Neuronal stem cell (in vitro differentiated cells): Measurements from ENCODE around the gene SH3D19.
"Not testable (repeated sequence)": the region's sequence is repeated elsewhere in the genome, so short reads cannot be mapped to it uniquely, and the experiment has no call there.

Source experiments
- DNase-seq: peaks from one replicate; pipeline ENCODE4 v3.0.0-alpha.2; 2013; ENCODE audit warnings: low spot score
- H2AFZ ChIP-seq: one replicate; pipeline ENCODE4 v1.6.1; 2013; ENCODE audit warnings: mild to moderate bottlenecking, low read length, inconsistent platforms
- H2AK5ac ChIP-seq: 2 replicates; pipeline ENCODE4 v1.6.1; 2013; ENCODE audit warnings: low read depth, mild to moderate bottlenecking, inconsistent platforms, low read length, moderate library complexity, mixed read lengths
- H2BK120ac ChIP-seq: 2 replicates; pipeline ENCODE4 v1.6.1; 2013; ENCODE audit warnings: low read depth, mild to moderate bottlenecking, inconsistent platforms, low read length, moderate library complexity, mixed read lengths
- H2BK12ac ChIP-seq: one replicate; pipeline ENCODE4 v1.6.1; 2013; ENCODE audit warnings: low read length, inconsistent platforms
- H2BK15ac ChIP-seq: 2 replicates; pipeline ENCODE4 v1.6.1; 2013; ENCODE audit warnings: mild to moderate bottlenecking, low read length, inconsistent platforms, mixed read lengths
- H2BK5ac ChIP-seq: one replicate; pipeline ENCODE4 v1.6.1; 2013; ENCODE audit warnings: inconsistent platforms, mild to moderate bottlenecking, low read length, moderate library complexity
- H3K14ac ChIP-seq: one replicate; pipeline ENCODE4 v1.6.1; 2013; ENCODE audit warnings: low read length, inconsistent platforms
- H3K18ac ChIP-seq: 2 replicates; pipeline ENCODE4 v1.6.1; 2013; ENCODE audit warnings: low read length, inconsistent platforms
- H3K23ac ChIP-seq: 2 replicates; pipeline ENCODE4 v1.6.1; 2013; ENCODE audit warnings: low read depth, mild to moderate bottlenecking, mixed read lengths, low read length, inconsistent platforms; ENCODE audit not compliant: poor library complexity
- H3K27ac ChIP-seq: replicated peaks from 3 replicates; pipeline ENCODE4 v1.5.1; 2013; ENCODE audit warnings: low read length, inconsistent platforms
- H3K27me3 ChIP-seq, 3 experiments: 2 replicates each; pipeline ENCODE4 v1.6.1; 2013; ENCODE audit warnings: low read length in 3 of 3, mild to moderate bottlenecking in 2 of 3, inconsistent platforms in 1 of 3, low read depth in 1 of 3, mixed read lengths in 1 of 3, moderate library complexity in 1 of 3; ENCODE audit not compliant: control insufficient read depth in 3 of 3, insufficient read depth in 3 of 3
- H3K36me3 ChIP-seq, 2 donors: replicated peaks in 1 of 2; 2 replicates each; pipeline ENCODE4 v1.6.1; 2013; ENCODE audit warnings: low read length in 2 of 2; ENCODE audit not compliant: control insufficient read depth in 2 of 2, insufficient read depth in 2 of 2
- H3K4ac ChIP-seq: 2 replicates; pipeline ENCODE4 v1.6.1; 2013; ENCODE audit warnings: inconsistent platforms, mild to moderate bottlenecking, low read length, moderate library complexity
- H3K4me1 ChIP-seq, 2 donors: 1 replicate in 1 of 2; 2 replicates in 1 of 2; pipeline ENCODE4 v1.6.1; 2013; ENCODE audit warnings: low read length in 2 of 2, low read depth in 1 of 2; ENCODE audit not compliant: control insufficient read depth in 2 of 2, insufficient read depth in 1 of 2
- H3K4me2 ChIP-seq: one replicate; pipeline ENCODE4 v1.6.1; 2013; ENCODE audit warnings: mild to moderate bottlenecking, low read length, inconsistent platforms; ENCODE audit not compliant: insufficient read depth, poor library complexity, severe bottlenecking
- H3K4me3 ChIP-seq, 2 donors: 2 replicates each; pipeline ENCODE4 v1.5.1; 2013; ENCODE audit warnings: low read length in 2 of 2, mild to moderate bottlenecking in 2 of 2, inconsistent platforms in 1 of 2, moderate library complexity in 1 of 2
- H3K79me1 ChIP-seq: one replicate; pipeline ENCODE4 v1.6.1; 2013; ENCODE audit warnings: low read depth, mild to moderate bottlenecking, inconsistent platforms, low read length, moderate library complexity
- H3K9ac ChIP-seq: one replicate; pipeline ENCODE4 v1.6.1; 2013; ENCODE audit warnings: mild to moderate bottlenecking, low read depth, low read length, inconsistent platforms; ENCODE audit not compliant: poor library complexity
- H3K9me3 ChIP-seq, 2 donors: replicated peaks in 1 of 2; 2 replicates each; pipeline versions ENCODE3 to v1.6.1; 2013; ENCODE audit warnings: low read length in 2 of 2, mild to moderate bottlenecking in 2 of 2, inconsistent platforms in 1 of 2, low read depth in 1 of 2, mixed read lengths in 1 of 2, moderate library complexity in 1 of 2; ENCODE audit not compliant: control insufficient read depth in 2 of 2, insufficient read depth in 1 of 2
- H4K8ac ChIP-seq: one replicate; pipeline ENCODE4 v1.6.1; 2013; ENCODE audit warnings: low read depth, mild to moderate bottlenecking, inconsistent platforms, low read length, moderate library complexity
- H4K91ac ChIP-seq: one replicate; pipeline ENCODE4 v1.6.1; 2013; ENCODE audit warnings: low read length, low read depth, mild to moderate bottlenecking, inconsistent platforms; ENCODE audit not compliant: poor library complexity
- WGBS, 2 donors: extraction: QIAGEN DNeasy Blood & Tissue Kit; methylation state at CpG; one replicate each; pipeline ENCODE4 v1.1.7; 2013; ENCODE audit warnings: missing lambda C conversion rate in 2 of 2, mixed read lengths in 1 of 2; ENCODE audit not compliant: insufficient read length in 2 of 2, insufficient replicate concordance in 1 of 2; ENCODE audit errors: extremely low coverage in 2 of 2; 5-methylcytosine and 5-hydroxymethylcytosine counted together

Gene SH3D19

DNA sequence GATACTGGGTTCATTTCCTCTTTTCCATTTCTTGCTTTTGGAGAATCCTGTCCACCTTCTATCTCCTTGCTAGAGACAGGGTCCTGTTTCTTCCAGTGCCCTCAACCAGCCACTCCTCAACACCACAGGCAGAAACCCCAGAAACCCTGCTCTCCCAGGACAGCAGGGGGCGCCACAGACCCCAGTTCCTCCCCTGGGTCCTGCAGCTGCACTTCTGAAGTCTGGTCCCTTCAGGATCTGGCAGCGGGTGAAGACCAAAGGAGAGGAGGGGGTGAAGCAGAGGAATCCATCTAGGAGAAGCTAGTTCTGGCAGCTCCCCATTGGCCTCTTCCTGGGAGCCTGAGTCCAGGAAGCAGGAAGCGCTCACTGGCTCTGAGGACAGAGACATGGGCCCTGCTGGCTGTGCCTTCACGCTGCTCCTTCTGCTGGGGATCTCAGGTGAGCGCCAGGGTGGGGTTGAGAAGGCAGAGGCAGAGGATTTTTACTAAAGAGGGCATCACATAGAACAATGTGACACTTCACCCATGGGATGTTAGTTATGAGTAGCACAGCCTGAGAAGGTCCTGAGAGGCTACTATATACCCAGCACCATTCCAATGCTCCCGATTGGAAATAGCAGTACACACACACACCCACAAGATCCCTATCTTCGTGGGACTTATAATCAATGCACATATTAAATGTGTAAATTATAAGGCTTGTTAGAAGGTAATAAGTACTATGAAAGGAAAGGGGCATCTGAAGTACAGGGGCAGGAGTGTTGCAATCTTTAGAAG, 48.4 kb downstream of the SH3D19 start, which contains the start of gene PRSS48:
PRSS48 (plus strand) TSS at position 375 of the 776 bp plus-strand sequence; CDS start at position 387, 12 bp downstream.
- H2AK5ac ChIP-seq: no peak within 1 kb of the TSS
- no peaks in the 10 kb centered on the region for H3K9me3 ChIP-seq
- no peak within 1 kb of the TSS for H2BK15ac ChIP-seq
- no peak within 1 kb of the TSS for H2BK5ac ChIP-seq
- H2AFZ ChIP-seq: no peak within 1 kb of the TSS
- H3K18ac ChIP-seq: no peak within 1 kb of the TSS
- peaks cover 0 to 3% of the 10 kb centered on the region in 2 donors for H3K4me1 ChIP-seq
- no peaks in the 10 kb centered on the region for H3K79me1 ChIP-seq
- H3K4ac ChIP-seq: no peak within 1 kb of the TSS
- no peak within 1 kb of the TSS for H4K91ac ChIP-seq
- no peak within 1 kb of the TSS for H3K4me2 ChIP-seq
- no peak within 1 kb of the TSS for H3K14ac ChIP-seq
- peaks cover 0 to 9% of the 10 kb centered on the region in 2 donors for H3K36me3 ChIP-seq
- H3K9ac ChIP-seq: no peak within 1 kb of the TSS
- H3K27me3 ChIP-seq: peaks cover 0 to 4% (median 0%) of the 10 kb centered on the region in 3 experiments
- WGBS, 2 donors: no CpG with 5 or more reads among the region's 7 CpGs
- H3K23ac ChIP-seq: no peak within 1 kb of the TSS
- H4K8ac ChIP-seq: no peak within 1 kb of the TSS
- H2BK120ac ChIP-seq: no peak within 1 kb of the TSS
- peak; percentile 62 for DNase-seq
- no peak within 1 kb of the TSS for H3K27ac ChIP-seq
- H3K4me3 ChIP-seq: no peak within 1 kb of the TSS
- H2BK12ac ChIP-seq: no peak within 1 kb of the TSS

- H2BK15ac ChIP-seq, H3K18ac ChIP-seq, H2BK12ac ChIP-seq, H4K8ac ChIP-seq, DNase-seq, H2BK5ac ChIP-seq, H3K9ac ChIP-seq, H4K91ac ChIP-seq, H3K4me2 ChIP-seq, H2AK5ac ChIP-seq, H3K14ac ChIP-seq, H3K27ac ChIP-seq, H2BK120ac ChIP-seq, H3K4me1 ChIP-seq, H3K27me3 ChIP-seq, H3K36me3 ChIP-seq, H3K4ac ChIP-seq, H3K23ac ChIP-seq, H3K4me3 ChIP-seq, H3K79me1 ChIP-seq, H3K9me3 ChIP-seq, H2AFZ ChIP-seq: not testable (repeated sequence)
These were observed 56.5 kb downstream of the SH3D19 start for GRCh38 chr4:151268905-151269304.

GRCh38 chr4:151267822-151268535, 57.4 kb downstream of the SH3D19 start:
- Histone ChIP-seq H3K14ac (no peak overlapping the region), H2AFZ (no peak overlapping the region), H2BK12ac (no peak overlapping the region), H3K4me1 (no peaks in the 10 kb centered on the region), H3K4me2 (no peak overlapping the region), H2BK120ac (no peak overlapping the region), H3K23ac (no peak overlapping the region), H3K9me3 (no peaks in the 10 kb centered on the region), H3K27ac (no peak overlapping the region), H4K8ac (no peak overlapping the region), H3K27me3 (no peaks in the 10 kb centered on the region), H4K91ac (no peak overlapping the region), H3K79me1 (no peaks in the 10 kb centered on the region), H2BK5ac (no peak overlapping the region), H2AK5ac (no peak overlapping the region), H3K9ac (no peak overlapping the region), H3K18ac (no peak overlapping the region), H3K4me3 (no peak overlapping the region), H3K36me3 (peaks cover 0 to 6% of the 10 kb centered on the region in 2 donors), H3K4ac (no peak overlapping the region), H2BK15ac (no peak overlapping the region)
- DNase-seq: no peak
- no CpG with 5 or more reads among the region's 7 CpGs for WGBS, 2 donors

GRCh38 chr4:151267104-151267503, 58.3 kb downstream of the SH3D19 start:
- H3K14ac ChIP-seq: no peak overlapping the region
- peaks cover 0 to 6% of the 10 kb centered on the region in 2 donors for H3K36me3 ChIP-seq
- H3K4me3 ChIP-seq: no peak overlapping the region
- H2BK15ac ChIP-seq: no peak overlapping the region
- no peaks in the 10 kb centered on the region for H3K79me1 ChIP-seq
- H3K27me3 ChIP-seq: no peaks in the 10 kb centered on the region
- no peak overlapping the region for H2BK120ac ChIP-seq
- H3K4ac ChIP-seq: no peak overlapping the region
- H3K18ac ChIP-seq: no peak overlapping the region
- no peaks in the 10 kb centered on the region for H3K4me1 ChIP-seq
- H2BK5ac ChIP-seq: no peak overlapping the region
- H4K91ac ChIP-seq: no peak overlapping the region
- no CpG with 5 or more reads among the region's 4 CpGs for WGBS, 2 donors
- no peak overlapping the region for H2AK5ac ChIP-seq
- H2AFZ ChIP-seq: no peak overlapping the region
- H3K27ac ChIP-seq: no peak overlapping the region
- H3K9ac ChIP-seq: no peak overlapping the region
- no peak overlapping the region for H3K4me2 ChIP-seq
- no peak overlapping the region for H4K8ac ChIP-seq
- no peaks in the 10 kb centered on the region for H3K9me3 ChIP-seq
- no peak overlapping the region for H3K23ac ChIP-seq
- DNase-seq: no peak
- H2BK12ac ChIP-seq: no peak overlapping the region
